HUES6 (cell line): ENCODE results near the gene NDN.
A peak's percentile ranks its signal among the peaks of the same experiment; 100 is the strongest.

Experiments
- H3K27ac ChIP-seq: 2 replicates; pipeline ENCODE4 v1.7.0; 2013; ENCODE audit warnings: low read depth, mild to moderate bottlenecking, low read length, inconsistent platforms
- H3K27me3 ChIP-seq: 2 replicates; pipeline ENCODE4 v1.6.1; 2013; ENCODE audit warnings: low read length; ENCODE audit not compliant: control insufficient read depth, insufficient read depth
- H3K36me3 ChIP-seq: 2 replicates; pipeline ENCODE4 v1.6.1; 2013; ENCODE audit warnings: low read length; ENCODE audit not compliant: control insufficient read depth, insufficient read depth
- H3K4me1 ChIP-seq: 2 replicates; pipeline ENCODE4 v1.6.1; 2013; ENCODE audit warnings: low read length; ENCODE audit not compliant: control insufficient read depth, insufficient read depth
- H3K4me3 ChIP-seq: 2 replicates; pipeline ENCODE4 v1.5.1; 2013; ENCODE audit warnings: low read depth, low read length
- H3K9ac ChIP-seq: one replicate; pipeline ENCODE4 v1.6.1; 2013; ENCODE audit warnings: mild to moderate bottlenecking, low read length
- H3K9me3 ChIP-seq: 2 replicates; pipeline ENCODE4 v1.6.1; 2013; ENCODE audit warnings: low read depth, low read length; ENCODE audit not compliant: control insufficient read depth, insufficient read depth

Gene NDN

GRCh38 chr15:23642413-23643044 is 44.6 kb downstream of the NDN start:
- Histone ChIP-seq H3K36me3 (no peaks in the 10 kb centered on the region), H3K27ac (no peak overlapping the region), H3K9ac (no peak overlapping the region), H3K9me3 (no peaks in the 10 kb centered on the region; the same call in 1 of the 2 replicates), H3K4me1 (no peaks in the 10 kb centered on the region), H3K27me3 (peaks cover 38% of the 10 kb centered on the region), H3K4me3 (peak overlapping the region; percentile 34; the same call in 1 of the 2 replicates)
